Lower leg skin (tissue), 4 donors: ENCODE measurements around the gene ALPI. TPM values are rescaled to one million over a fixed set of nuclear protein-coding genes. Genes with fewer than 3 reads are reported as not detected.
"Not testable (repeated sequence)": the region's sequence is repeated elsewhere in the genome, so short reads cannot be mapped to it uniquely, and the experiment has no call there.

Source experiments
- DNase-seq, 2 donors: peaks; one replicate each; pipeline ENCODE4 v3.0.0-alpha.2; 2019; ENCODE audit warnings: low spot score in 2 of 2
- H3K4me3 ChIP-seq: fragments of 200-600 bp; sonication (generic); 2 replicates; pipeline ENCODE4 v1.5.1; 2017; ENCODE audit warnings: mild to moderate bottlenecking, low read depth; ENCODE audit not compliant: poor library complexity, severe bottlenecking
- POLR2A ChIP-seq, 2 donors: fragments of 450-650 bp; IDR thresholded peaks; one replicate each; pipeline ENCODE4 v1.6.1; 2016 to 2017; ENCODE audit warnings: antibody characterized with exemption in 2 of 2, mild to moderate bottlenecking in 1 of 2, moderate library complexity in 1 of 2
- WGBS, 2 donors: methylation state at CpG; one replicate each; pipeline ENCODE4 v1.1.5; 2018; 5-methylcytosine and 5-hydroxymethylcytosine counted together
- intact Hi-C: fragments of 100-400 bp; cut with DNase I; formaldehyde crosslinking; loops from one replicate; pipeline ENCODE4 v1.15.0; 2023; ENCODE audit warnings: low total_unique reads
- total RNA-seq, 4 donors: library from RNA; depleted of rRNA; stranded (reverse); fragments of >200 nt; gene quantifications; one replicate each; pipeline ENCODE4 v1.1.0, GENCODE V29; 2016
- TF ChIP-seq, protein P1 (sequence below), 3 donors: fragments of 450-650 bp; IDR thresholded peaks; one replicate each; pipeline ENCODE4 v1.5.1; 2016; ENCODE audit warnings: antibody characterized with exemption in 3 of 3, mild to moderate bottlenecking in 3 of 3, moderate library complexity in 2 of 3

The ALPI gene
- not detected for total RNA-seq

- no peak within 1 kb of the TSS for H3K4me3 ChIP-seq
- intact Hi-C loops: no loop called here
- WGBS, 2 donors: 76 to 78% methylated on average over 13 to 14 of the region's 14 CpGs
- peak in 1 of 2 donors; percentile 73 for DNase-seq
- TF ChIP-seq, protein P1, sequence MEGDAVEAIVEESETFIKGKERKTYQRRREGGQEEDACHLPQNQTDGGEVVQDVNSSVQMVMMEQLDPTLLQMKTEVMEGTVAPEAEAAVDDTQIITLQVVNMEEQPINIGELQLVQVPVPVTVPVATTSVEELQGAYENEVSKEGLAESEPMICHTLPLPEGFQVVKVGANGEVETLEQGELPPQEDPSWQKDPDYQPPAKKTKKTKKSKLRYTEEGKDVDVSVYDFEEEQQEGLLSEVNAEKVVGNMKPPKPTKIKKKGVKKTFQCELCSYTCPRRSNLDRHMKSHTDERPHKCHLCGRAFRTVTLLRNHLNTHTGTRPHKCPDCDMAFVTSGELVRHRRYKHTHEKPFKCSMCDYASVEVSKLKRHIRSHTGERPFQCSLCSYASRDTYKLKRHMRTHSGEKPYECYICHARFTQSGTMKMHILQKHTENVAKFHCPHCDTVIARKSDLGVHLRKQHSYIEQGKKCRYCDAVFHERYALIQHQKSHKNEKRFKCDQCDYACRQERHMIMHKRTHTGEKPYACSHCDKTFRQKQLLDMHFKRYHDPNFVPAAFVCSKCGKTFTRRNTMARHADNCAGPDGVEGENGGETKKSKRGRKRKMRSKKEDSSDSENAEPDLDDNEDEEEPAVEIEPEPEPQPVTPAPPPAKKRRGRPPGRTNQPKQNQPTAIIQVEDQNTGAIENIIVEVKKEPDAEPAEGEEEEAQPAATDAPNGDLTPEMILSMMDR (IDR thresholded peaks at IDR 0.05): no peak
- TF ChIP-seq POLR2A (IDR thresholded peaks at IDR 0.05): no peak
Observed at GRCh38 chr2:232455426-232456255, at the start of gene ALPI. TSS of gene ALPI (plus strand) at chr2:232456153. CDS start at chr2:232456200, 47 bp downstream.

DNA sequence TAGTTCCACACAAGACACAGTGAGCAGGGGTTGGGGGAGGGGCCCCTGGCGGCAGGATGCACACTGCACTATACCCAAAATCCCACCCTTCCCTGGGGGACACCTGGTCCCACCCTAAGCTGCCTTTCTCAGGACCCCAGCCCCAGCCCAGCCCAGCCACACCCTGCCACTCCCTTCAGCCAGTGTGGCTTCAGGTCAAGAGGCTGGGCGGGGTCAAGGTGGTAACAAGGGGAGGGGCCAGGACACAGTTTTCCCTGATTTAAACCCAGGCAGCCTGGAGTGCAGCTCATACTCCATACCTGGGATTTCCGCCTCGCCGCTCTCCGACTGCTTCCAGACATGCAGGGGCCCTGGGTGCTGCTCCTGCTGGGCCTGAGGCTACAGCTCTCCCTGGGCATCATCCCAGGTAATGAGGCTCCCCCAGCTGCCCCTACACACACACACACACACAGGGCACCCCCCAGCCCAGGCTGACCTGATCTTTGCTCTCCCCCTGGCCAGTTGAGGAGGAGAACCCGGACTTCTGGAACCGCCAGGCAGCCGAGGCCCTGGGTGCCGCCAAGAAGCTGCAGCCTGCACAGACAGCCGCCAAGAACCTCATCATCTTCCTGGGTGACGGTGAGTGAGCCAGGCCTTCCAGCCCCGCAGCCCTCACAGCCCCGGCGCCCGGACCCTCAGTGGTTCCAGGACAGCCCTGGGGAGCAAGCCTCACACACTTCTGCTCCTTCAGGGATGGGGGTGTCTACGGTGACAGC is 49.2 kb upstream of the ALPI start, which contains the start of gene ALPG:
Gene ALPG, plus strand, starts transcription at position 289 of the 755 bp plus-strand sequence. Its CDS starts 51 bp downstream, at position 340.
- no peak for TF ChIP-seq POLR2A (IDR thresholded peaks at IDR 0.05)
- TF ChIP-seq, protein P1 (IDR thresholded peaks at IDR 0.05): no peak
- 84 to 94% methylated on average over 17 of the region's 17 CpGs for WGBS, 2 donors
- DNase-seq: peak in 1 of 2 donors; percentile 73
- intact Hi-C loops: no loop called here
- H3K4me3 ChIP-seq: no peak within 1 kb of the TSS

DNA sequence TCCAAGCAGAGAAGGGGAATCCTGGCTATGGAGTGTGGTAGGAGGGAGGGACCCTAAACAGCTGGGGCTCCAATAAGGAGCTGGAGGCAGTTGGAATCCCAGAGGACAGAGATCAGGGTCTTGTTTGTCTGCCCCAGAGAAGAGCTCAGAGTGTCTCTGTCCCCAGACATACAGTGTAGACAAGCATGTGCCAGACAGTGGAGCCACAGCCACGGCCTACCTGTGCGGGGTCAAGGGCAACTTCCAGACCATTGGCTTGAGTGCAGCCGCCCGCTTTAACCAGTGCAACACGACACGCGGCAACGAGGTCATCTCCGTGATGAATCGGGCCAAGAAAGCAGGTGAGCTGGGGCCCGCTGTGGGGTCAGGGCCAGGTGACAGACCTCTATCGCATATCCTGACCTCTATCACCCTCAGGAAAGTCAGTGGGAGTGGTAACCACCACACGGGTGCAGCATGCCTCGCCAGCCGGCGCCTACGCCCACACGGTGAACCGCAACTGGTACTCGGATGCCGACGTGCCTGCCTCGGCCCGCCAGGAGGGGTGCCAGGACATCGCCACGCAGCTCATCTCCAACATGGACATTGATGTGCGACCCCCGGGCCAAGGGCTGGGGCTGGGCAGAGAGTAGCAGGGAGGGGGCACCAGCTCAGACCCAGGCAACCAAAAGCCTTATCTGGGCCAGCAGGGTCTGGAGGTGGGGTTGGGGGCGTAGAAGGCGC is 48.4 kb upstream of the ALPI start:
- H3K4me3 ChIP-seq, intact Hi-C loops: not testable (repeated sequence)
- DNase-seq: peak in 1 of 2 donors; percentile 63
- 93 to 95% methylated on average over 21 to 23 of the region's 30 CpGs for WGBS, 2 donors

DNA sequence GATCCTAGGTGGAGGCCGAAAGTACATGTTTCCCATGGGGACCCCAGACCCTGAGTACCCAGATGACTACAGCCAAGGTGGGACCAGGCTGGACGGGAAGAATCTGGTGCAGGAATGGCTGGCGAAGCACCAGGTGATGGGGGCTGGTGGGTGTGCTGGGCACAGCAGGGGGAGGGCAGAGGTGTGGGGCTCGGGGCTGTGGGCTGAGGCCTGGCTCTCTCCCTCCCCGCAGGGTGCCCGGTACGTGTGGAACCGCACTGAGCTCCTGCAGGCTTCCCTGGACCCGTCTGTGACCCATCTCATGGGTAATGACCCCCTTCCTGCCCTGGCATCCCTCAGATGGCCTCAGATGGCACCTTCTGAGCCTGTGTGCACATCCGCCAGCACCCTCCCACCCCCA is 47.7 kb upstream of the ALPI start:
- WGBS, 2 donors: 88 to 93% methylated on average over 5 to 10 of the region's 10 CpGs
- H3K4me3 ChIP-seq, DNase-seq, intact Hi-C loops: not testable (repeated sequence)

DNA sequence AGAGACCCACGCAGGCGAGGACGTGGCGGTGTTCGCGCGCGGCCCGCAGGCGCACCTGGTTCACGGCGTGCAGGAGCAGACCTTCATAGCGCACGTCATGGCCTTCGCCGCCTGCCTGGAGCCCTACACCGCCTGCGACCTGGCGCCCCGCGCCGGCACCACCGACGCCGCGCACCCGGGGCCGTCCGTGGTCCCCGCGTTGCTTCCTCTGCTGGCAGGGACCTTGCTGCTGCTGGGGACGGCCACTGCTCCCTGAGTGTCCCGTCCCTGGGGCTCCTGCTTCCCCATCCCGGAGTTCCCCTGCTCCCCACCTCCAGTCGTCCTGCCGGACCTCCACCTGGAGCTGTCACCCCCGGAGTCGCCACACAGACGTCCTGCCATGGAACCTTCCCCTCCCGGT is 46.3 kb upstream of the ALPI start:
- H3K4me3 ChIP-seq, DNase-seq, intact Hi-C loops: not testable (repeated sequence)
- 36 to 78% methylated on average over 10 to 30 of the region's 40 CpGs for WGBS, 2 donors

DNA sequence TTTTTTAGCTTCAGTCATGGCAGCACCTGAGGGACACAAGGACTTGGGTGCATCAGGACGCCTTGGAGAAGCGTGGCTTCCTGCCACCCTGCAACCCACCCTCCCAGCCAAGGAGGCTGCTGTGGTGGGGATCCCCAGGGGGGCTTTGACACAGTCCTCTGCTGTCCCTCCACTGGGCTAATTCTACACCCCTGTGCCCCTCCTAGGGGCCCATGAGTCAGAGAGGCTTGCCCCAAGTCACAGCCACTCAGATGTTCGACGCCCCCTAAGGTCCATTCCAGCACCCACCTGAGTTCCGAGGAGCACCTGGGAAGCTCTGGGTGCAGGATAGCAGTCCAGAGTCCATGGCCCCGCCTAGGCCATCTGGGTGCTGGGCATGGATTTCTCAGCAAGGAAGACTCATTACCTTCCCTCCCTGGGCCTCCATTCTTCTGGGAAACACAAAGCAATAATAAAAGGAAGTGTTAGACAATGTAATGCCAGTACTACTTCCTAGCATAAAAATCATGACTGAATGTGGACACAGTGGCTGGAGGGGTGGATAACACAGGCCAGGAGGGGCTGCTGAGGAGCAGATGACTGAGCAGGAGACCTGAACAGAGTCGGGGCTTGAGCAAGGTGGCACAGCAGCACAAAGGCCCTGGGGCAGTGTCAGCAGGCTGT is 45.6 kb upstream of the ALPI start:
- no peak for TF ChIP-seq POLR2A (IDR thresholded peaks at IDR 0.05)
- TF ChIP-seq, protein P1 (IDR thresholded peaks at IDR 0.05): no peak
- intact Hi-C loops: no loop called here
- H3K4me3 ChIP-seq: no peak overlapping the region
- peak in 1 of 2 donors; percentile 74 for DNase-seq
- WGBS, 2 donors: 84 to 86% methylated on average over 5 to 7 of the region's 7 CpGs
